ENCODE measurements around the gene TSPAN12. TPM values are rescaled to one million over a fixed set of nuclear protein-coding genes. Genes with fewer than 3 reads are reported as not detected.
"Not testable (repeated sequence)": the region's sequence is repeated elsewhere in the genome, so short reads cannot be mapped to it uniquely, and the experiment has no call there.

TSPAN12 gene
- total RNA-seq, 1 donor from 2014 or later, result 18.8 TPM

DNA sequence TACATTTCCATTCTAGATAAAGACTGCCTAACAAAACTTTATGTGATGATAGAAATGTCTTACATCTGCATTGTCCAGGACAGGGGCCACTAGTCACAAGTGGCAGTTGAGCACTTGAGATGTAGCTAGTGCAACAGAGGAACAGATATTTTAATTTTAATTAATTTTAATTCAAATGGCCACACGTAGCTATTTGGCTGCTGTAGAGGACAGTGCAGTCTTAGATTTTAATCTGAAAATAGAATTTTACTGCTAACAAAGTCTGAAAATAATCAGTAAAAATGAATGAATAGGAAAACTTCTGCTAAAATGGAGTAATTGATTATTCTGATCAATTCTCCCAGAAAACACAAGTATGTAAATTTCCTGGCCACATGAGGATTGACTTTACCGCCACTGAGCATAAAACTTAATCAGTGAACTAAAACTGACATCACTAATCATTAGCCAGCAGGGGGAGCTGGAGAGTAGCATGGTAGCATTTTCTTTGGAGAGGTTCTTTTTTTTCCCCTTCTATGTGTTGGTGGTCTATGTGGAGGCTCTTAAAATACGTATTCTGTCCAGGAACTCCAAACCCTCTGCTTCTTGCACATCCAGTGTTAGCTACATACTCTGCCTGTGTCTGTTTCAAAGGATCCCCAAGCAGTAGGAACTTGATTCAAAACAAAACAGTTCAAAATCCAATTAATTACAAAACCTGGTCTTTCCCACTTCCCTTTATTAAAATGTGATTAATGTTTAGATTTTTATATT lies 52.1 kb downstream of the TSPAN12 start:
- DNase-seq (ENCODE audit: low spot score), result peak; percentile 58

DNA sequence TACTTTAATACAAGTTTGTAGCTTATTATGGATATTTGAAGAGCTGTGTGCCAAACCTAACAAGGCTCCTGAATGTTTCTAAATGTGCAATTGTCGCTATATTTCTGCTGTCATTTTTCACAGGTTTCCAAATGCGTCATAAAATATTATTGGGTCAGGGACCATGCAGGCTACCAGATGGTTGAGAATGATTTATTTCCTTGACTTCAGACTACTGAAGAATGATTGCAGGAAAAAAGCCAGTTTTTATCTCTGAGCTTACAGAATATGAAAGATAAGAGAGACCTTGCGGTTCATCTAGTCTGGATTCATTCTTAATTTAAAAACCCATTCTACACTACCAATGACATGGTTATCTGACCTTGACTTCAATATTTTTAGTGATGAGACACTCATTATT lies 55.2 kb downstream of the TSPAN12 start:
- DNase-seq (ENCODE audit: low spot score), result no peak

DNA sequence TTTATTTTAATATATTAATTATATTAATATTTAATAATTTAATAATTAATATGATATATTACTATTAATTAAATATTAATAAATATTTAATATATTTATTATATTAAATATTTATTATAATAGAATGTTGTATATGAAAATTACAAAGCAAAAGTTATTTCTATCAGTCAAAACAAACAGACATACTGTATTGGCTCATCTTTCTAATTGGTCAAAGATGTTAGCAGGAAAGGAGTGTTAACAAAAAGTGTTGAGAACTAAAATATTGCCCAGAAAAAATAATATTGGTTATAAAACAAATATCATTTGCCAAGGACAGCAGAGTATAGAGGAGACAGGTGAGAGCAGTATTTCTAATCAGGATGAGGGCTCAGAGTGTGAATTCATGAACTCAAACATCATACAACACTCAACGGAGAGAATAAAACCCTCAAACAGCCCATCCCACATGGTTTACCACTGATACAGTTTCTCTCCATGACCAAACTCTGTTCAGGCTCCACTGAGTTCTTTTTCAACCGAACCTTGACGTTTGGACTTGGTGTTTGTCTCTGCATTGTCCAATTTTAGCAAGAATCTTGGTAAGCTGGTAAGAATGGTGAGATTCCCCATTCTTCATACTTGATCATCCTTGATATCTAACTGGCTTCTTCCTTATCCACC lies 58.0 kb downstream of the TSPAN12 start:
- no peak for DNase-seq (ENCODE audit: low spot score)

DNA sequence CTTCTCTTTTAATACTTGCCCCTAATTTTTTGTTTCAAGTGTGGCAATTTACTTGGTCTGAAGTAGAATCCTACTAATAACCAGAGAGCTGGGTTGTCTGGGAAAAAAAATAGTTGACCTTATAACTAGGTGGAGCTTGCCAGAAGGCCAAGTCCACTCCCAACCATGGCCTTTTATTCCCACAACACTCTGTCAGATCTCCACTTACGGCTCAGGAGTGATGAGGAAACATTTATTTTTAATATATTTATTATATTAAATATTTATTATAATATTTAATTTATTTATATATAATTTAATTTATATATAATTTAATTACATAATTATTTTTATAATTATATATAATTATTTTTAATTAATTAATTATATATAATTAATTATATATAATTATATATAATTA lies 58.8 kb downstream of the TSPAN12 start:
- no peak for DNase-seq (ENCODE audit: low spot score)

DNA sequence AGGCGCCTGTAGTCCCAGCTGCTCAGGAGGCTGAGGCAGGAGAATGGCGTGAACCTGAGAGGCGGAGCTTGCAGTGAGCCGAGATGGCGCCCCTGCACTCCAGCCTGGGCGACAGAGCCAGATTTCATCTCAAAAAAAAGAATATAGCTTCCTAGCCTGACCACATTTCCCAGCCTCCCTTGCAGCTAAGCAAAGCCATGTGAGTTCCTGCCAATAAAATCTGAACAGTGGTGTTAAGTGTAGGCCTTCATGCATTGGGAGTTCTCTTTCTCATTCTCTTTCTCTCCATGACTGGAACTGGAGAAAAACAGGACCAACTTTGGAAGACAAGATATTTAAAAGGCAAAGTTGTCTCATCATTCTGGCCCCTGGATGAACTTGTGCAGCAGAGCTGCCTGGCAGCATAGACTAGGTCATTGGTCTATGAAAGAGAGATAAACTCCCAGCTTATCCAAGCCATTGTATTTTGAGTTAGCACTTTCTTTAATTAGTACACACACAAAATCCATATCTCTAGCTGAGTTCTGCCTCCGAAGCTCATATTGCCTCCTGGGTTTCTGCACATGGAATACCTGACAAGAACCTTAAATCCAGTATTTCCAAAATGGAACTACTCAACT lies 60.8 kb downstream of the TSPAN12 start:
- no peak for DNase-seq (ENCODE audit: low spot score)

DNA sequence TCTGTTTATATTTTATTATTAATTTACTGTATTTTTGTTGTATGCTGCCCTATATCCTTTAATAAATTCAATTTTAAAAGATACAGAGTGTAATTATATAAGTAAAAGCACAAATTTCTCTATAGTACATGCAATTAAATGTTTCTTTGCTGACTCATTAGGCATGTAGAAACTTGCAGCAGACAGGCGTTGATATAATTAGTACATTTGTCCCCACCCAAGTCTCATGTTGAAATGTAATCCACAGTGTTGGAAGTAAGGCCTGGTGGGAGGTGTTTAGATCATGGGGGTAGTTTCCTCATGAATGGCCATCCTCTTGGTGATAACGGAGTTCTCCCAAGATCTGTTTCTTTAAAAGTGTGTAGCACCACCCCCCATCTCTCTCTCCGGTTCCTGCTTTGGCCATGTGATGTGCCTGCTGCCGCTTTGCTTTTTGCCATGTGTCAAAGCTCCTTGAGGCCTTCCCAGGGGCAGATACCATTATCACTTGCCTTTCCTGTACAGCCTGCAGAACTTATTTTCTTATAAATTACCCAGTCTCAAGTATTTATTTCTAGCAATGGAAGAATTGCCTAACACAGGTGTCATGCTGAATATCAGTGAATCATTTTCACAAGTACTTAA lies 63.7 kb downstream of the TSPAN12 start:
- DNase-seq (ENCODE audit: low spot score), result no peak

DNA sequence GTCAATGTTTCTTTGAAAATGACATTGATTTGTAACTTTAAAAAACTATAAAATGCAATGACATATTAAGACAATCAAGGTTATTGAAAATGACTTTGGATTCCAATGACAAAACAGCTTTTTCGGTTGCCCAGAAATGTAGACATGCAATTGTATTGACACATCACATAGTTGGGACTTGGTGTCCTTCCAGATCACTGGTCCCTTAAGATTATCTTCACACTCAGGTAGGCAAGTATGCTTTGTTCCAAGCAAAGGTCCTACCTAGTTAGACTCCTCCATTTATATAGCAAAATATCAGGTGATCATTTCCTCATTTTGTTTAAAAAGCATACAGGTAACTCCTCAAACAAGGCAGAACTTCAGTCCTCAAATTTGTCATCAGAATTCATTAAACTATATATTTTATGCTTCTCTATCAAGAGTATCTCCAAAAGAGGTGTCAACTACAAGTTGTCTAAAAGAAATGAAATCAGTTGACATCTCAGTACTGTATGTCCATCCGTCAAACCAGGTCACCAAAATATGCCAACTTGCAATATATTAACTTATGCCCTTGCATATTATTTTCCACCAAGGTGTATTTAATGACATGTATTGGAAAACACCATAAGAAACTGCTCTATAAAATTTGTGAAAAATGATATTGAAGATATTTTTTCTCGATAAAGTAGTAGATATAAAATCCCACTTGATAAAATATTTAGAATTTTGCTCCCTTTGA lies 64.6 kb downstream of the TSPAN12 start:
- DNase-seq (ENCODE audit: low spot score), result no peak

DNA sequence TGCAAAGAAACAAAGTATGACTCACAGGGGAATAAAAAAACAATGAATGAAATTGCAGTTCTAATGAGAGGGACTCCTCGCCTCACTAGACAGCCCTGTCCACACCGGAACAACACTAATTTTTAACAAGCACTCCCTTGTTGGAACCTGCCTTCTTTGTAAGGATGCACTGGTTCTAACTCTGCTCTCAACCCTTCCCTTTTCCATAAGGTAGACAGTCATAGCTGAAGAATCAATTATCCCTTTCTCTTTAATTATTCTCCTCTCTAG lies 65.1 kb downstream of the TSPAN12 start:
- DNase-seq (ENCODE audit: low spot score), result no peak

DNA sequence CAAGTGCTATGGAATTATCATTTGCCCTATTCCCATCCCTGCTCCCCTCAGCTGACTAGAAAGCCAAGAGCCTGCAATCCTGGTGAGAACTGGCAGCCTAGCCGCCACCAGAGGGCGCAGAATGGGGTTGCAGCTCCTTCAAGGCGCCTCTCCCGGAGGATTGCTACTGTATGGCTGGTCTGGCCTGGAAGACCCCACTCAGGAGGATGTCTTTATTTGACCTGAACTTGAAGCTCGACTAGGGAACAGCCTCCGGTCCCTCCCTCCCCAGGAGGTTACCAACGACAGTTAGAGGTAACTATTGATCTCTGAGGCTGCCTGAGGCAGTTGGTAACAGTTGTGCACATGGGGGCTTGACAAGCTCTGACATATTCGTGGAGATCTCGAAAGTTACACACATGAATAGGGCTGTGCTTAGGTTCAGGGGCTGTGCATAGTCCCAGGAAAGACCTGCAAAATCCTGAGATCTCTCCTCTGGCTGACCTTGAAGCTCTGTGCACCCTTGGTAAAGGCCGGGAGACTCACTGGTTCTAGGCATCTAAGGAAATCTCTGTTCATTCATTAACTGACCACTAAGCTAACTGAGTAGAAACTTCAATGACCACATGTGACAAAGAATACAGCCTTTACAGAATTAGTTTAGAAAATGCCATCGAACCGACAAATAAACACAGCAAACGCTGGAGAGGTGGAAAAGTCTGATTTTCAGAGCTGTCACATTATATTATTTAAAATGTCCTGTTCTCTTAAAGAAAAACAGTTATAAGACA lies 65.7 kb downstream of the TSPAN12 start:
- DNase-seq (ENCODE audit: low spot score), result peak; percentile 66

DNA sequence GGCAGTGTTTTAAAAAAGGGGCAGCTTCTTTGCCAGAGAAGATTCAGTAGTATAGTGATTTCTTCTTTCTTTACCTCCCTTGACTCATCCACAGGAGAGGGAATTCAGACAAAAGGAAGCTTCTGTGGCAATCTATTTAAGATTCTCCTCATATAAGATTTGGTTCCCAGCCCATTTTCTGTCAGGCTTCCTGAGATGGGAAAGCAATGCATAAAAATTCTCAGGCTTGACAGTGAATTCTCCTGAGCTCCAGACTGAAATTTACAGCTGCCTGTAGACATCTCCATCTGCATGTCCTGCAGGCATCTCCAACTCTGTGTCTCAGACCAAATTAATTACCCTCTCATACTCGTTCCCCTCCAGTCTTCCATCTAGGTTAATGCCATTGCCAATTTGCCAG lies 72.8 kb downstream of the TSPAN12 start:
- no peak for DNase-seq (ENCODE audit: low spot score)

DNA sequence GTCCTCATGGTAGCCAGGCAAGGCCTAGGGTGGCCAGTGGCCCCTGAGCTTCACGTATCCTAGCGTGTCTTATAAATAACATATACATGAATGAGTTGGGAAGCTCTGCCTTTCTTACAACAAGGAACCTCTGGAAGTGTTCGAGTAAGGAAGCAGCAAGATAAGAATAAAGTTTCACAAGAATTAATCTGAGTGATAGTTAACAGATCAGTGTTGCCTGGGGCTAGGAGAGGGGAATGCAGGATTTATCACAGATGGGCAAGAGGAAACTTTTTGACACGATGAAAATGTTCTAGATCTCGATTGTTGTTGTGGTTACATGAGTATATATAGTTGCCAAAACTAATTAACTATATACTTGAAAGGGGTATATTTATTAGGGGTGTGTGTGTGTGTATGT lies 74.2 kb downstream of the TSPAN12 start:
- DNase-seq (ENCODE audit: low spot score), result no peak

DNA sequence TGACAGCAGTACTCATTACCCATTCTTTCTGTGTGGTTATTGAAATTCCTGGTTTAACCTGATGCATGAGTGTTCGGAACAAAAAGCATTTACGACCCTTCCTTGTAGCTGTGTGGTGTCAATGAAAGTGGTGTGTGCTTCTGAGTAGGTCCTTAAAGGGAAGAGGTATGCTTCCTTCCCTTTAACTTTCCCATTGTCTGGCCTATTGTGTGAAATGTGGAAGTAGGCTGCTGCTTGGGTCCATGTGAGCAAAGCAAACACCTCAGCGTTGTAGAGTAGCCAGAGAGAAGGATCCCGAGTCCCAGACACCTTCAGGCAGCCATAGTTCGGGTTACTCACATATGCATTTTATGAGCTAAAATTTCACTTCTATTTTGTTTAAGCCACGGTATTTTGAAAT lies 74.7 kb downstream of the TSPAN12 start:
- DNase-seq (ENCODE audit: low spot score), result no peak

DNA sequence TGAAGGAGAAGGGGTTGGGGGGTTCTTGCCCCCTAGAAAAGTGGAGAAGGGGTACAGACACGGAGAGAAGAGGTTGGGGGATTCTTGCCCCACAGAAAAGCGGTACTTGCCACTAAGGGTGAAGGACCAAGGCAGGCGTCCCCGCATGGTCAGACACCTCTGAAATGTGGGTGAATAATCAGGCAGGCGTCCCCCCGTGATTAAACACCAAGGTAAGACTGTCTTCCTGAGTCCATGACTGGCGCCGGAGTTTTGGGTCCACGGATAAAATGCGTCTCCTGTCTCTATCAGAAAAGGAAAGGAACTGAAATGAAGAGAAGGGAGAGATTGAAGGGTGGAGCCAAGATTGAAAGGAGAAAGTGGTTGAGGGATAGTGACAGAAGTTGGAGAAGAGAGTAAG lies 76.0 kb downstream of the TSPAN12 start:
- DNase-seq (ENCODE audit: low spot score), result not testable (repeated sequence)

DNA sequence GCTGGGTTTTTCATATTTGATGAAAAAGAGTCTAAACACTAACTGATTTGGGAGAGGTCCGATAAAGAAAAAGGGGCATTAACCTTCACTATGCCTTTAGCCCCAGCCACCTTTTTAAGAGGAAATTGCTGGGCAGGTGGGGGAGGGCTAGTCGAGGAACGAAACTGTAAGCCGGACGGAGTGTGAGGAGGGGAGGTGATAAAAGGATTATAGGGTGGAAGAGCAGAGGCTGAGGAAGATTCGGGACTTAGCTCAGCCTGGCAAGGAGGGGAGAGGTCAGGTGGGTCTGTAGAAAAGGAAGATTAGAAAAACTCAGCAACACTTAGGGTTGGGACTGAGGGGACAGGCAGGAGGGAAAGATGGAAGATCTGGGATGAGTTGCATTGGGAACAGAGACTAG lies 77.0 kb downstream of the TSPAN12 start:
- DNase-seq (ENCODE audit: low spot score), result no peak

DNA sequence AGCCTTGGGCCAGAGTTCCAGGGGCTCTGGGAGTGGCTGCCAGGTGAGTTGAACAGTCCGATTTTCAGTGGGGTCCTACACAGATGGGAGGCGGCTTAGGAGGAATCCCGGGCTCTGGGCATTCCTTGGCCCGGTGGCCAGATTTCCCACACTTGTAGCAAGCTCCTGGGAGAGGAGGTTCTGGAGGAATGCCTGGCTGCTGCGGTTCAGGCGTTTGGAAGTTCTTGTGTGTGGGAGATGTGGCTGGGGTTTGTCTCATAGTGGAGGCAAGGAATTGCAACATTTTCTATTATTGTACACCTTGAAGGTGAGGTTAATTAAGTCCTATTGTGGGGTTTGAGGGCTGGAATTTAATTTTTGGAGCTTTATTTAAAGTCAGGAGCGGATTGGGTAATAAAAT lies 77.5 kb downstream of the TSPAN12 start:
- not testable (repeated sequence) for DNase-seq (ENCODE audit: low spot score)

DNA sequence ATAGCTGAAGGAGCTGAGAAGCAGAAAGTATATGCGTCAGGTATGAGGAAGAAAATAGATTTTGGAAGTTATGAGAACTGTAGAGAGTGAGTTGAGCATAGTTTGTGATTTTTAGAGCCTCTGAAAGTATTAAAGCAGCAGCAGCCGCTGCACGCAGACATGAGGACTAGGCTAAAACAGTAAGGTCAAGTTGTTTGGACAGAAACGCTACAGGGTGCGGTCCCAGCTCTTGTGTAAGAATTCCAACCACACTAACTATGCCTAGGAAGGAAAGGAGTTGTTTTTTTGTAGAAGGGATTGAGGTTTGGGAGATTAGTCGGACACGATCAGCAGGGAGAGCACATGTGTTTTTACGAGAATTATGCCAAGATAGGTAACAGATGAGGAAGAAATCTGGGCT lies 78.9 kb downstream of the TSPAN12 start:
- DNase-seq (ENCODE audit: low spot score), result not testable (repeated sequence)

DNA sequence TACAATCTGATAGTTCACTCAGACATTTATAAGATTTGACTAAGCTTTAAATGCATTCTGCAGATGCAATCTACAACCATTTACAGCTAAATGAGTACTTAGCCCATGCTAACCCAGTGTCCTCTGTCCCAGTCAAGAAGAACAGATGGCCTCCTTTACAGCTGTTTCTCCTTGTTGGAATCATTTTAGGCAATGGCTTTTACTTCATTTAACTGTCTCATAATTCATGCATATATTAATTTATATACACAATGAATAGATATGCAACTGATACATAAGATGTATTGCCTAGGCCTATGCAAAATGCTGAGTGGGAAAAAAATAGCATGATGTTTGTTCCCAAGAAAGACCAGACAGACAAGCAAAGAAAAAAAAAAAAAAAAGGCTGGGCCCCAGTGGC lies 82.2 kb downstream of the TSPAN12 start:
- DNase-seq (ENCODE audit: low spot score), result no peak

DNA sequence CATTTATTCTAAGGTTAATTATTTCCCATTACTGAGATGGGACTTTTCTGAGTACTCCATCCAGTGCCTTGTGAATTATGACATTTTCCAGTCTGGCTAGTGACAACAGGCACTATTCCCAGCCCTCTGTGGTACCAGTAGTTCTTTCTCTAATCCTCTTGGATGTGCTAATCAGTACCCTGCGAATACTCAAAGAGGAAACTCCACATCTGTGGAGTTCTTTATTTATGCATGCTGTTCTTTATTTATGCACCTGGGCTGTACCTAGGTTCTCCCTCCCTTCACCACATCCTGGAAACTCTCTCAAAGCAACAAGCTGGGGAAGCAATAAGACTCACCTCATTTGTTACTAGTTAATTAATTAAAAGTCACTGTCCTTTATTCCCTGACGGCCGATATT lies 83.5 kb downstream of the TSPAN12 start:
- no peak for DNase-seq (ENCODE audit: low spot score)

DNA sequence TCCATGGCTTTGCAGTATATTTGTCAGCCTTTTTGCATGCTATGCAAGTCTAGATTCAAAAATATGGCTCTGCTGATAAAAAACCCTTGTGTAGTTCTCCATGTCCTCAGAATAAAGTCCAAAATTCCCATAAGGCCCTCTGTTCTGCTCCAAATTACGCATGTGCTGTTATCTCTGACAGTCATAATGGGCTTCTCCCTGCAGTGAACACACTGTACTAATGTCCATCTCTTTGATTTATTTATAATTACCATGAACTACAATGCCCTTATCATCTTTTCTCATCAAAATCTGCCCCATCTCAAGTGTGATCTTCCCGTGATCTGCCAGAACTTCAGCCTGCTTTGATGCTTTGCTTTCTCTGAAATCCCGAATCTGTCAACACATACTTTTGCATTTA lies 87.7 kb downstream of the TSPAN12 start:
- no peak for DNase-seq (ENCODE audit: low spot score)

DNA sequence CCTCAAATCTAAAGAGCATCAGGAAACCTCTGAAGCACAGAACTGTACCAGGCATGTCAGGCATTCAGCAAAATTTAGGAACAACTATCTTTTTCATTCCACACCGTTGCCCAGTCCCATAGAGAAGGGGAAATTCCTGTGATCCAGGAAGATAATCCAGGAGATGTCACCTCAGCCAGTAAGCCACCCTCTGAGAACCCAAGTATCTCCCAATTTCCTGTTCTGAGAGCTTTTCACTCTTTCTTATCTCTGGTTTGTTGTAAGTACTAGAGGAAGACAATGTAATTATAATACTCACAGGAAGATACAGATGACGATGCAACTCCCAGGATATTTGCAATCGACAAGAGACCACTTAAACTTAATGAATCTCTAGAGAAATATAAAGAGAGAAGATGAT lies 97.1 kb downstream of the TSPAN12 start:
- no peak for DNase-seq (ENCODE audit: low spot score)

DNA sequence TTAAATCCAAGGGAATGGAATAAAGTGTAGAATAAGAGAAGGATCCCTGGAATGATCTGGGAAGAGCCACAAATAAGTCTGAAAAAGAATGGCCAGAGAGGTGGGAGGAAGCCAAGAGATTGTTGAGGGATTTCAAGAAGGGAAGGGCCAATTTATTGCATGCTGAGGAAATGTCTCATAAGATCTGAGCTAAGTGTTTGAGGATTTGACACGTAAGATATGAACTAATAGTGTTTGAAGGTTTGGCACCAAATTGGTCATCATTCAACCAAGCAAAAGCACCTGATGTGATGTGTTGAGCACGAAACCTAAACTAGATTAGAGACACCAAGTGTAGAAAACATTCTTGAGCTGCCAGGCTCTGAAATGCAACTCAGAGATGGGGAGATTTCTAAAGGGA lies 97.9 kb downstream of the TSPAN12 start:
- no peak for DNase-seq (ENCODE audit: low spot score)

DNA sequence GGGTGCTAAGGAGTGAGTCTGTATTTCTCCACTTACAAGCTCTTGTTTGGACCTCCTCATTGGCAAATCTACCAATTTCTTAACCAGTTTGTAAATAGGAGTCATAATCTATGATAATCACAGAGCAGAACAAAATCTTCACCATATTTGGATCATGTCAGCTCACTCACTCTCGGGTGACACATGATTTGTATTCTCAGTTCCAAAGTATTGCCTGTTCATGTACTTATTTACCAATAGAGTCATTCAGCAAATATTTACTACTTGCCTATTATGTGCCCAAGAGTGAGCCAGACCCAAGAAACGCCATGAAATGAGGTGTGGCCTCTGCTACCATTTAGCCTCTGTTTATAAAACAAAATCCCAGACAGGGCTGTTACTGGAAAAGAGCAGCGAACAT lies 114.8 kb downstream of the TSPAN12 start:
- DNase-seq (ENCODE audit: low spot score), result no peak

Measured in ureter (tissue), 1 donor.